GM18870 (cell line): Measurements from ENCODE around the gene USH1G.
"Not testable (repeated sequence)": the region's sequence is repeated elsewhere in the genome, so short reads cannot be mapped to it uniquely, and the experiment has no call there.

Experiments used
- ATAC-seq: cut with Tn5 transposase; IDR thresholded peaks from one replicate; pipeline ENCODE4 v1.9.1; 2021; ENCODE audit warnings: moderate library complexity; ENCODE audit not compliant: unreplicated experiment

Gene USH1G

DNA sequence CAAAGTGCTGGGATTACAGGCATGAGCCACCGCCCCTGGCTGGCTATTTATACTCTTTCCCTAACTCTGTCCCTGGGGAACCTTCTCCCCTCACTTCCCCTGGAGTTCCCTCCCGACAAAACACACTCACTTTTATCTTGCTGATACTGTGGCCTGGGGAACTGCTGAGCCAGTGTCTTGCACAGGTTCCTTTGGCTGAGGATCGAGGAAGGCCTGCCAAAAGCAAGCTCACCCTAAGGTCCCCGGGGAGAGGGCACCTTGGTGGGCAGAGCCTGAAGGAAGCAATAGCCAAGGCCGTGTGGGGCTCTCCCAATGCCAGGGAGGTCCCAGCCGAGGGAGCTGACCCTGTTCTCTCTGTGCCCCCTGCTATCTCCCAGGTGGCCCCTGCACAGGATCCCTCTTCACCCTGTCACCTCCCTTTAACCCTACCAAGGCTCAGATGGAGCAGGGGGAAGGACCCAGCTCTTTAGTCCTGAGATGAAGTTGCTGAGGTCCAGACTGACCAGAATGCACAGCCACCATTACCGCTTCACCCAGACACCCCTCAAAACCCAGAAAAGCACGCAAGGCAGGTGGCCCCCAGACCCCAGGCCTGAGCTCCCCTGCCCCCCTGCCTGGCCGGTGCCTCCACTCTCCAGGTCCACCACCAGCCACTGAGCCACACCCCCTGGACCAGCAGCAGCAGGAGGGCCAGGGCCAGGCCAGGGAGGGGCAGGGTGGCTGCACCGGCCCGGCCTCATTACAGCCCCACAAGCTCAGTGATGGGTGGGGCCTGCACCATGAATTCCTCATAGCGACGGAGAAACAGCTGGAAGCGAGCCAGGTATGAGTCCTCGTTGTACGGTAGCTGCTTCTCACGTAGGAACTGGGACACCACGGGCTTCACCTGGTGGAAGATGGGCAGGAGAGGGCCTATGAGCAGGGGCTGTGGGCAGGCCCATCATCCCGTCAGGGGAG lies 45.2 kb downstream of the USH1G start:
- ATAC-seq = no peak

DNA sequence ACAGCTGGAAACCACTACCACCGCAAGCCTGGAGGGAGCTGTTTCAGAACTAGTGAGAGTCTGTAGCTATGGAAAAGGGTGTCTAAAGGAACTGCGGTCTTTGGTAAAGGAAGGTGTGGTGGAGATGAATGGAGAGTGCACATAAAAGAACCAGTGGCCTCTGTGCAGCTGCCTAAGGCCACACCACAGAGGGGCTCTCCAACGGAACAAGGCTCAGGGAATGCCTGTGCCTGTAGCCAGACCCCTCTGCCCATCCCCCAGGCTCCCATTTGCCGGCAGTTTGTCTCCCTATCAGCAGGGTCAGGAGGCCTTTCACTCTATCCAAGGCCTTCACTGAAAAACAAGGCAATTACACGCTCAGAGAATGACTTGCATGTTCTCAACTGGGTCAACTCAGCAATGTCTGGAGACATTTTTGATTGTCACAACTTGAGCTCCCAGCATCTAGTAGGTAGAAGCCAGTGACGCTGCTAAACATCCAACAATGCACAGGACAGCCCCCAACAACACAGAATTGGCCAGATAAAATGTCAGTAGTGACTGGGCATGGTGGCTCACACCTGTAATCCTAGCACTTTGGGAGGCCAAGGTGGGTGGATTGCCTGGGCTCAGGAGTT lies 47.0 kb downstream of the USH1G start:
- ATAC-seq = no peak

GRCh38 chr17:74875155-74875976 lies 47.7 kb downstream of the USH1G start:
- ATAC-seq = no peak

DNA sequence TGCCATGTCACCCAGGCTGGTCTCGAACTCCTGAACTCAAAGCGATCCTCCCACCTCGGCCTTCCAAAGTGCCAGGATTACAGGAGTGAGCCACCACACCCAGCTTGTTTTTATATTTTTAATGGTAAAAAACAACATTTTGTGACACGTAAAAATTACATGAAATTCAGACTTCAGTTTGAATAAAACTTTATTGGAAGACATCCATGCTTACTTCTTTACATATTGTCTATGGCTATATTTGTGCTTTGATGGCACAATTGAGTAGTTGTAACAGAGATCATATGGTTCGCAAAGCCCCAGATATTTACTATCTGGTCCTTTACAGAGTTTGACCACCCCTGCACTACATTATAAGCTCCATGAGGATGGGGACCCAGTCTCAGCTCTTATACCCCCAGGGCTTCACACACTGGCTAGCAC lies 48.4 kb downstream of the USH1G start:
- ATAC-seq = no peak

DNA sequence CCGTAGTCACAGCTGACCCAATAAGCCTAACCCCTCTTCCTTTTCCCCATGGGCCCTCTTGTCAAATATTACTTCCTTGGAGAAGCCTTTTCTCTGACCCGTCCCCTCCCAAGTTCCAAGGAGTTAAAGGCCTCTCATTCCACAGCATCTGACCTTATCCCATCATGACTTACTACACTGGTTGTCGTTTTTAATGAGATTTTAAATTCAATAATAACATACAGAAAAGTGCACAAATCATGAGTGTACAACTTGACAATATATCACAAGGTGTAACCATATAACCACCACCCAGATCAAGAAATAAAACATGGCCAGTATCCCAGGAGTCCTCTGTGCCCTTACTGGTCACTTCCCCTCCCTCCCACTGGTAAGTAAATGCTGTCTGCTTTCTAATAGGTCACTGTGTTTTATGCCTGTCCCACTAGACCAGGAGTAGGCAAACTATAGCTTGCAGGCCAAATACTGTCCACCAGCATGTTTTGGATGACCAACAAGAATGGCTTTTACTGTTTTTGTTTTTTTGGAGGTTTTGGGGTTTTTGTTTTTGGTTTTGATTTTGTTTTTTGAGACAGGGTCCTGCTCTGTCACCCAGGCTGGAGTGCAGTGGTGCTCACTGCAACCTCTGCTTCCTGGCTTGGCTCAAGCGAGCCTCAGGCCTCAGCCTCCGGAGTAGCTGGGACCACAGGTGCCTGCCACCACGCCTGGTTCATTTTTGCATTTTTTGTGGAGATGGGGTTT lies 49.0 kb downstream of the USH1G start:
- ATAC-seq = no peak

- ATAC-seq = peak; percentile 92
Observed at GRCh38 chr17:74873037-74873873, 49.8 kb downstream of the USH1G start.

DNA sequence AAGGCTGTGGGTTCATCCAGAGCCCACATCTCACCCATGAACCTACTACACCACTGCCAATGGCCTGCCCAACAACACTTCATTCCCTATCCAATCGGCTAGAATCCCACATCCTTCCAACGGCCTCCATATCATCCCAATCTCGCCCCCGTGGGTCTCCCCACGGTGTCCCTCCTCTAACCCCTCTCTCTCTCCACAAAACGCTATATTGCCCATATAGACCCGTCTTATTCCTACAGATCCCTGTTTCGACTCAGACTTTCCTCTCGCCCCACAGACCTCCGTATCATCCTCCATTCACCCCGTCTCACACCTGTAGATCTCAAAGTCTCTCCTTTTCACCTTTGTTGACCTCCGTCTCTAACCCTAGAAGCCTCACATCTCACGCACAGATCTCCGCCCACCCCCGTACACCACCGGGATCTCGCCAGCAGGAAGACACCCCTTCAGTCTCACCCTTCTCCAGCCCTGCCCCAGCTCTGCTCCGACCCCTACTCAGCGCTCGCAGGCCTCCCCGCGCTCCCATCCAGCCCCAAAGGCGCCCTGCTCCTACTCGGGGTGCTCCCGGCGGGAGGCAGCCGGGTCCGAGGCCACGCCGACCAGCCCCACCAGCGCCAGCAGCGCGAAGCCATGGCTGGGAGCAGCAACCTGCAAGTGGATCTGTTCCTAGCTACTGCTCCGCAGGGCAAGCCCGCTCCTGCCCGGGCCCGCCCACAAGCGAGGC lies 50.6 kb downstream of the USH1G start, which contains the start of gene FDXR:
Gene FDXR (minus strand): TSS at position 682 of the 724 bp plus-strand sequence. CDS start 50 bp downstream, at position 632.
- ATAC-seq = peak; percentile 23

DNA sequence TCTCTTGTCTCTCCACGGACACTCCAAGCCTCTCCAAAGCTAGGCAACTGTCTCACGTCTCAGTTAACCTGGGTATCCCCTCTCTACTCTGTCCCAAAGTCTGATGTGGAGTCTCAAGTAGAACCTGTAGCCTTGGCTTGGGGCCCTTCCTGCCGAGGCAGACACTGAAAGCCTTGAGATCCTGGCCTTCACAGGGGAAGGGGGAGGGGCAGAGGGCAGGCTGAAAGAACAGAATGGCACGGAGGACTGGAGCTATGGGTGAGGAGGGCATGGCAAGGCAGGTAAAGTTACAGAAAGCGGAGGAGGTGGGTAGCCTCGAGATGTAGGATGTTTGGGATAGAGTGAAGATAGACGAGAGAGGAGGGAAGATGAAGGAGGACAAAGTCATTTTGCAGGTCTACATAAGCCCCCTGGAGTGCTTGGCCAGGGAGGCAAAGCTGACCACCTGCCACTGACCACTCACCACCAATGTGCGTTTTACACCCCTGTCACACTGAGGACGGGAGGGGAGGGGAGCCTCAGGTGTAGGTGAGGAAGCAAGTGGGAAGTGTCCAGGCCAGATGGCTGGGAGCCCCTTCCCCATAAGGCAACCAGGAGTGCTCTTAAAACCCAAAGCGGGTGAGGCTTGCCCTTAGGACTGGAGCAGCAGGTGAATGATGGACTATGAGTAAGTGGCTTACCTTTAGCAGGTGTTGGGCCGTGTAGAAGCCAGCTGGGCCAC lies 51.5 kb downstream of the USH1G start:
- ATAC-seq = no peak

DNA sequence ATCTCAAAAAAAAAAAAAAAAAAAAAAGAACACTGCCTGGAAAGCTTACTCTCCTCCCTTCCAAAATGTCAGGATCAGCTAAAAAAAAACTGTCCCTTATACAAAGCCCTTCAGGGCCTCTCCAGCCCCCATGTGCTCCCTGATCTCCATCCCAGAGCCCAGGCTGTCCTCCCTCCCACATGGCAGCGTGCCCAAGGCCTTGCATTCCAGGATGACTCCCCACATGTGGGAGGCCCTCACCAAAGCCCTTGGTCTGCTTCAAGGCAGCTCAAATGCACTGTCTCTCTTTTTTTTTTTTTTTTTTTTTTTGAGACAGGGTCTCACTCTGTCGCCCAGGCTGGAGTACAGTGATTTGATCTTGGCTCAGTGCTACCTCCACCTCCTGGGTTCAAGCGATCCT lies 52.5 kb downstream of the USH1G start:
- ATAC-seq = no peak

GRCh38 chr17:74870028-74870427 lies 53.0 kb downstream of the USH1G start:
- ATAC-seq = not testable (repeated sequence)

DNA sequence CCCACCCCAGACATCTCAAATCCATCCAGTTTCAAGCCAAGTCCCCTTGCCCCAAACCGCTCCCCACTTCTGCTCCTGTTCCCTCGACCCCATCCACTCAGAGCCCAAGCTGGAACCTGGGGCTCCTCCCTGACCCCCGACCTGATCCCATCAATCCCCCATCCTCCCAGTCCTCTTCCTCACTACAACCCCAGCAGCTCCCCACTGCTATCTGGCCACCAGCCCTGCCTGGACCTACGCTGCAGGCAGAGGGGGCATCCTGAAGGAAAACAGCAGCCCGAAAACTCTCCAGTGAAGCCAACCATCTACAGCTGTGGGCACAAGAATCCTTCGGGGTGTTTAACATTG lies 54.2 kb downstream of the USH1G start:
- ATAC-seq = no peak

DNA sequence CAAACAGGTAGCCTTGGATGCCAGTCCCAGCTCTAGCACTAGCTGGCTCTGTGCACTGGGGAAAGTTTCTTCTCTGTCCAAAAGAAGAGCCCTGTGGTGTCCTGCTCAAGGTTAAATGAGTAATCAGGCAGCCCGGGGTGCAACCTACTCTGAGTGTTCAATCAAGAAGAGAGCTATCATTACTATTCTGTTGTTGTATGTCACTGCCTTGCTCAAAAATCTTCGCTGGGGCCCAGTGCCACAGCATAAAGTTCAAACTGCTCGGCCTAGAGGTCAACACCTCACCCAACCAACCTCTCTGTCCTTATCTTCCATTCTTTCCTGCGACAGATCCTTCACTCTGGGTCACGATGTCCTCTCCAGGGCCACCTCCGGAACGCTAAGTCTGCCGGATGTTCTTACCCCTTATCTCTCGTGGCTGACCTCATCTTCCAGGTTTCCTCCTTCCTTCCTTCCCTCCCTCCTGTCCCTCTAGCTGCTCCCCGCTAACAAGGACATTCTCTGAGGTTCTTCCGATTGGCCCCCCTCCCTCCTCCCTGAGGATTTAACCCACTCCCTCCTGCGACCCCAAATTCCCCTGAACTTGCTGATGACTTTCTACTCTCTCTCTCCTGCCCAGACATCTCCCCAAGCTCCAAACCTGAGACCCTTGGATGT lies 54.7 kb downstream of the USH1G start:
- ATAC-seq = no peak

DNA sequence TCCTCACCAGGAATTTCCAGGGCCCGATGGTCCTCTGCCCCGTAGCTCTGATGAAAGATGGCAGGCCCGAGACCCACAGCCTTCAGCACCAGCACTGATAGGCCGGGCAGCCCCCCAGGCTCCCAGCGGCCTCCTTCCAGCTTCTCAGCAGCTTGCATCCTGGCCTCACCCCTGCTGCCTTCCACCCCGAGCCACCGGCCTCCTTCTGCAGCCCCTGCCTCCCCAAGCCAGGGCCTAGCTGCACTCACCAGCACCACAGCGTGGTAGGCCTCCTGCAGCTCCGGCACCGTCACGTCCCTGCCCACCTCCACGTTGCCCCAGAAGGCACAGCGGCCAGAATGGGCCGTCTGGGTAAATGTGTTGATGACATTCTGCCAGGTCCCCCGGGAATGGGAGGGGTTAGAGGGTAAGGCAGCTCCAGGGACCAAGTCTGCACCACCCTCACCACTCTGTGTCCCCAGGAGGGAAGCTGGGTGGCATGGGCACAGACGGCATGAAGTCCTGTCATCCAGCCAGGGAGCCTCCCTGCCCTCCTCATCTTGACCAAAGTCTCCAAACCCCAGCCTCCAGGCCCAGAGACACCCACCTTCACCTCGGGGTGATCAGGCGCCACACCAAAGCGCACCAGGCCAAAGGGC lies 56.7 kb downstream of the USH1G start:
- no peak for ATAC-seq
